PC-9 (cell line): Measurements from ENCODE around the gene RIMS1. TPM values are rescaled to one million over a fixed set of nuclear protein-coding genes. Genes with fewer than 3 reads are reported as not detected.

Experiments used
- Bru-seq: library from RNA; stranded (reverse); fragments of 400-500 nt; gene quantifications from one replicate; lab custom pipeline; 2021; lab: Mats Ljungman, UMichigan
- BruChase-seq, 2 experiments: library from RNA; stranded (reverse); fragments of 400-500 nt; gene quantifications; one replicate each; lab custom pipeline; 2021; lab: Mats Ljungman, UMichigan
- BruUV-seq: library from RNA; stranded (reverse); fragments of 400-500 nt; replicated peaks from 2 replicates; lab custom pipeline; 2021; lab: Mats Ljungman, UMichigan
- CTCF ChIA-PET: fragments of 300-600 bp; sonication (Branson Sonifier 250); formaldehyde crosslinking; loops from one replicate; lab custom pipeline; 2022; ENCODE audit warnings: antibody characterized with exemption; lab: Charles Lee
- POLR2A ChIA-PET: fragments of 300-600 bp; sonication (Branson Sonifier 250); formaldehyde crosslinking; loops from one replicate; lab custom pipeline; 2022; ENCODE audit warnings: antibody characterized with exemption; ENCODE audit not compliant: unreplicated experiment; lab: Charles Lee
- DNase-seq, 2 experiments: peaks; one replicate each; pipeline versions ENCODE4 v3.0.0 to v3.0.0-alpha.2; 2015 to 2022; ENCODE audit warnings: mixed read lengths in 1 of 2
- H2AFZ ChIP-seq: fragments of 200-600 bp; sonication (generic); 2 replicates; pipeline ENCODE4 v1.8.1; 2017; ENCODE audit warnings: antibody characterized with exemption
- H3F3A ChIP-seq: fragments of 200-600 bp; sonication (generic); 2 replicates; pipeline ENCODE4 v1.8.1; 2017; ENCODE audit warnings: antibody characterized with exemption, mild to moderate bottlenecking, low read depth; ENCODE audit not compliant: insufficient read depth
- H3K27ac ChIP-seq: fragments of 200-600 bp; sonication (generic); 2 replicates; pipeline ENCODE4 v1.6.1; 2016; ENCODE audit warnings: mixed run types
- H3K27me3 ChIP-seq: fragments of 200-600 bp; sonication (generic); 2 replicates; pipeline ENCODE4 v1.6.1; 2016; ENCODE audit warnings: low read depth, mixed run types; ENCODE audit not compliant: insufficient read depth
- H3K36me3 ChIP-seq: fragments of 200-600 bp; sonication (generic); 2 replicates; pipeline ENCODE4 v1.6.1; 2016; ENCODE audit warnings: low read depth, mixed run types
- H3K4me1 ChIP-seq: fragments of 200-600 bp; sonication (generic); replicated peaks from 2 replicates; pipeline ENCODE4 v1.6.1; 2016; ENCODE audit warnings: mixed run types; ENCODE audit not compliant: insufficient read depth
- H3K4me2 ChIP-seq: fragments of 200-600 bp; sonication (generic); 2 replicates; pipeline ENCODE4 v1.6.1; 2017; ENCODE audit warnings: mixed run types
- H3K4me3 ChIP-seq: fragments of 200-600 bp; sonication (generic); 2 replicates; pipeline ENCODE4 v1.6.1; 2016; ENCODE audit warnings: mixed run types
- H3K79me2 ChIP-seq: fragments of 200-600 bp; sonication (generic); 2 replicates; pipeline ENCODE4 v1.6.1; 2017; ENCODE audit warnings: low read depth, mixed run types
- H3K9me2 ChIP-seq: fragments of 200-600 bp; sonication (generic); 2 replicates; pipeline ENCODE4 v1.8.1; 2017; ENCODE audit warnings: mild to moderate bottlenecking; ENCODE audit not compliant: insufficient read depth
- H3K9me3 ChIP-seq: fragments of 200-600 bp; sonication (generic); 2 replicates; pipeline ENCODE4 v1.8.1; 2016; ENCODE audit warnings: low read depth; ENCODE audit not compliant: insufficient read depth
- H4K20me1 ChIP-seq: fragments of 200-600 bp; sonication (generic); 2 replicates; pipeline ENCODE4 v1.8.1; 2017; ENCODE audit not compliant: insufficient read depth
- EZH2 ChIP-seq: fragments of 200-600 bp; sonication (generic); IDR thresholded peaks from 2 replicates; pipeline ENCODE4 v1.8.0; 2017; ENCODE audit warnings: antibody characterized with exemption, low read depth
- intact Hi-C: fragments of 100-400 bp; cut with micrococcal nuclease; formaldehyde crosslinking; loops from one replicate; pipeline ENCODE4 v1.10.0; 2022; ENCODE audit not compliant: unreplicated experiment
- long read RNA-seq: library from polyadenylated mRNA; stranded (forward); transcript quantifications from one replicate; pipeline ENCODE4 v2.0.0, GENCODE V29; 2022
- total RNA-seq: library from RNA; stranded (reverse); gene quantifications from 2 replicates; pipeline ENCODE4 v1.2.3, GENCODE V29; 2021
- TF ChIP-seq, protein P1 (sequence below): fragments of 200-600 bp; sonication (generic); conservative IDR thresholded peaks from 2 replicates; pipeline ENCODE4 v1.6.1; 2017; ENCODE audit warnings: mixed run types, antibody characterized with exemption, mild to moderate bottlenecking, moderate library complexity

RIMS1 gene, protein sequence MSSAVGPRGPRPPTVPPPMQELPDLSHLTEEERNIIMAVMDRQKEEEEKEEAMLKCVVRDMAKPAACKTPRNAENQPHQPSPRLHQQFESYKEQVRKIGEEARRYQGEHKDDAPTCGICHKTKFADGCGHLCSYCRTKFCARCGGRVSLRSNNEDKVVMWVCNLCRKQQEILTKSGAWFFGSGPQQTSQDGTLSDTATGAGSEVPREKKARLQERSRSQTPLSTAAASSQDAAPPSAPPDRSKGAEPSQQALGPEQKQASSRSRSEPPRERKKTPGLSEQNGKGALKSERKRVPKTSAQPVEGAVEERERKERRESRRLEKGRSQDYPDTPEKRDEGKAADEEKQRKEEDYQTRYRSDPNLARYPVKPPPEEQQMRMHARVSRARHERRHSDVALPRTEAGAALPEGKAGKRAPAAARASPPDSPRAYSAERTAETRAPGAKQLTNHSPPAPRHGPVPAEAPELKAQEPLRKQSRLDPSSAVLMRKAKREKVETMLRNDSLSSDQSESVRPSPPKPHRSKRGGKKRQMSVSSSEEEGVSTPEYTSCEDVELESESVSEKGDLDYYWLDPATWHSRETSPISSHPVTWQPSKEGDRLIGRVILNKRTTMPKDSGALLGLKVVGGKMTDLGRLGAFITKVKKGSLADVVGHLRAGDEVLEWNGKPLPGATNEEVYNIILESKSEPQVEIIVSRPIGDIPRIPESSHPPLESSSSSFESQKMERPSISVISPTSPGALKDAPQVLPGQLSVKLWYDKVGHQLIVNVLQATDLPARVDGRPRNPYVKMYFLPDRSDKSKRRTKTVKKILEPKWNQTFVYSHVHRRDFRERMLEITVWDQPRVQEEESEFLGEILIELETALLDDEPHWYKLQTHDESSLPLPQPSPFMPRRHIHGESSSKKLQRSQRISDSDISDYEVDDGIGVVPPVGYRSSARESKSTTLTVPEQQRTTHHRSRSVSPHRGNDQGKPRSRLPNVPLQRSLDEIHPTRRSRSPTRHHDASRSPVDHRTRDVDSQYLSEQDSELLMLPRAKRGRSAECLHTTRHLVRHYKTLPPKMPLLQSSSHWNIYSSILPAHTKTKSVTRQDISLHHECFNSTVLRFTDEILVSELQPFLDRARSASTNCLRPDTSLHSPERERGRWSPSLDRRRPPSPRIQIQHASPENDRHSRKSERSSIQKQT (N-terminal part only)
- total RNA-seq (0.10 TPM in 1 of 2 replicates, not detected in the other), Bru-seq, nascent RNA (percentile 5 among the genes with signal in this experiment), BruChase-seq, experiment 1, labeled RNA remaining after a 2-hour chase (percentile 3 among the genes with signal in this experiment), BruChase-seq, experiment 2, labeled RNA remaining after a 6-hour chase (percentile 1 among the genes with signal in this experiment)
- long read RNA-seq = 0 reads

DNA sequence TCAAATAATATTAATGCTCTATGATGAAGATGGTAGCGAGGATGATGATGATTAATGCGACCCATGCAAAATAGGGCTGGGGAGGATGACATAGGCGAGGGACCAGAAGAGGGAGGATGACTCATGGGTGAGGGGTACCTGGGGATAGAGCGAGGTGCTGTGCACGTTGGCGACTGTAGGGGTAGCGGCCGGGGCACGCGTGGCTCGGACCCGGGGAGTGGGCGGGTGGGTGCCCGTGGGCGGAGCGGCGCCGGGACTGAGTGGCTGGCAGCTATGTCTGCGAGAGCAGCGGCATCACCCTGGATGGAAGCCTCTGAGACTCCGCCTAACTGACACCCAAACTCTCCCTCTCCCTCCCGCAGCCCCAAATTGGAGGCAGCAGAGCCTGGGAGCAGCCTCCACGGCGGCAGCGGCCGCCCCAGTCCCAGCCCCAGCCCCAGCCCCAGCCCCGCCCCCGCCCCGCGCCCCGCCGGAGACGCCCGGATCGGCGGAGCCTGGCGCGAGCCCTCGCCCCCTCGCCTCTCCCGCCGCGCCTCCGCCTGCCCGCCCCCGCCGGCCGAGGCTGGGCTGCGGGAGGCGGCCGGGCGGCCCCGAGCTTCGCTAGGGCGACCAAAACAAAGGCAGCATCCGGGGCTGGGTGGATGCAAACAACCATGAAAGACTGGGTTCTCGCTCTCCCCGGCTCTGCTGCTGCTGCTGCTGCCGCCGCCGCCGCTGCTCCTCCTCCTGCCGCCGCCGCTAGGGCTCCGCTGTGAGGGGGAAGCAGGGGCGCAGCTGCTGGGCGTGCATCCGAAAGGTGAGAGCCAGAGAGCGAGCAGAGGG is at the start of gene RIMS1:
Gene RIMS1, plus strand, starts transcription at position 367 of the 822 bp plus-strand sequence. CDS start 474 bp downstream, outside the sequence.
- DNase-seq = no peak
- POLR2A ChIA-PET = no interaction called here

DNA sequence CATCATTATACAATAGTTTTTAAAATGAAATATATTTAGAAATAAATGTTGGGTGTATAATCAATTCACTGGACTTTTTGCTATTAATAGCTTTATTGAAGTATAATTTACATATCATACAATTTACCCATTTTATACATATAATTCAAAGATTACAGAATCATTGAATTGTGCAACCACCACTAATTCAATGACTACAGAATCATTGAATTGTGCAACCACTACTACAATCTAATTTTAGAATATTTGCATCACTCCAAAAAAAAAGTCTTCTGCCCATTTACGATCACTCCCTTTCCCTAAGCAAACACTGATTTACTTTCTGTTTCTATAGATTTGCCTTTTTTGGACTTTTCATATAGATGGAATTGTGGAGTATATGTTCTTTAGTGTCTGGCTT is 35.1 kb upstream of the RIMS1 start:
- no peaks in the 10 kb centered on the region for H4K20me1 ChIP-seq
- no peaks in the 10 kb centered on the region for H3F3A ChIP-seq
- TF ChIP-seq EZH2 = no peak
- TF ChIP-seq, protein P1, sequence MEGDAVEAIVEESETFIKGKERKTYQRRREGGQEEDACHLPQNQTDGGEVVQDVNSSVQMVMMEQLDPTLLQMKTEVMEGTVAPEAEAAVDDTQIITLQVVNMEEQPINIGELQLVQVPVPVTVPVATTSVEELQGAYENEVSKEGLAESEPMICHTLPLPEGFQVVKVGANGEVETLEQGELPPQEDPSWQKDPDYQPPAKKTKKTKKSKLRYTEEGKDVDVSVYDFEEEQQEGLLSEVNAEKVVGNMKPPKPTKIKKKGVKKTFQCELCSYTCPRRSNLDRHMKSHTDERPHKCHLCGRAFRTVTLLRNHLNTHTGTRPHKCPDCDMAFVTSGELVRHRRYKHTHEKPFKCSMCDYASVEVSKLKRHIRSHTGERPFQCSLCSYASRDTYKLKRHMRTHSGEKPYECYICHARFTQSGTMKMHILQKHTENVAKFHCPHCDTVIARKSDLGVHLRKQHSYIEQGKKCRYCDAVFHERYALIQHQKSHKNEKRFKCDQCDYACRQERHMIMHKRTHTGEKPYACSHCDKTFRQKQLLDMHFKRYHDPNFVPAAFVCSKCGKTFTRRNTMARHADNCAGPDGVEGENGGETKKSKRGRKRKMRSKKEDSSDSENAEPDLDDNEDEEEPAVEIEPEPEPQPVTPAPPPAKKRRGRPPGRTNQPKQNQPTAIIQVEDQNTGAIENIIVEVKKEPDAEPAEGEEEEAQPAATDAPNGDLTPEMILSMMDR = no peak
- no TSS peak for BruUV-seq
- H3K4me1 ChIP-seq = no peaks in the 10 kb centered on the region
- no peak for DNase-seq
- intact Hi-C loops = no loop called here
- H3K9me3 ChIP-seq = no peaks in the 10 kb centered on the region
- no peaks in the 10 kb centered on the region for H3K27me3 ChIP-seq
- H3K79me2 ChIP-seq = no peaks in the 10 kb centered on the region
- H3K27ac ChIP-seq = no peak overlapping the region
- no peak overlapping the region for H2AFZ ChIP-seq
- no peak overlapping the region for H3K4me3 ChIP-seq
- H3K9me2 ChIP-seq = no peaks in the 10 kb centered on the region
- ChIA-PET POLR2A (no interaction called here), CTCF (interaction anchor here (0.5 kb wide), 1 partner anchor 355 kb away, joined by 6 read pairs; no protein-coding TSS in a partner anchor)
- no peak overlapping the region for H3K4me2 ChIP-seq
- H3K36me3 ChIP-seq = no peaks in the 10 kb centered on the region

More for the DNA sequence above, at the start of gene RIMS1:
- H3K36me3 ChIP-seq = no peaks in the 10 kb centered on the region
- no peaks in the 10 kb centered on the region for H3K27me3 ChIP-seq
- CTCF ChIA-PET = no interaction called here
- intact Hi-C loops = no loop called here
- no peaks in the 10 kb centered on the region for H4K20me1 ChIP-seq
- H3K4me1 ChIP-seq = no peaks in the 10 kb centered on the region
- no TSS peak for BruUV-seq
- H3K4me2 ChIP-seq = no peak within 1 kb of the TSS
- H3K79me2 ChIP-seq = no peaks in the 10 kb centered on the region
- no peaks in the 10 kb centered on the region for H3K9me3 ChIP-seq
- no peaks in the 10 kb centered on the region for H3F3A ChIP-seq
- H3K9me2 ChIP-seq = no peaks in the 10 kb centered on the region
- no peak within 1 kb of the TSS for H3K27ac ChIP-seq
- H3K4me3 ChIP-seq = no peak within 1 kb of the TSS
- no peak for TF ChIP-seq EZH2
- TF ChIP-seq, protein P1 = no peak
- no peak within 1 kb of the TSS for H2AFZ ChIP-seq
